ENCODE measurements around the gene RSRC1. TPM values are rescaled to one million over a fixed set of nuclear protein-coding genes. Genes with fewer than 3 reads are reported as not detected.
A peak's percentile ranks its signal among the peaks of the same experiment; 100 is the strongest.
"Not testable (repeated sequence)": the region's sequence is repeated elsewhere in the genome, so short reads cannot be mapped to it uniquely, and the experiment has no call there.

RSRC1 gene, protein sequence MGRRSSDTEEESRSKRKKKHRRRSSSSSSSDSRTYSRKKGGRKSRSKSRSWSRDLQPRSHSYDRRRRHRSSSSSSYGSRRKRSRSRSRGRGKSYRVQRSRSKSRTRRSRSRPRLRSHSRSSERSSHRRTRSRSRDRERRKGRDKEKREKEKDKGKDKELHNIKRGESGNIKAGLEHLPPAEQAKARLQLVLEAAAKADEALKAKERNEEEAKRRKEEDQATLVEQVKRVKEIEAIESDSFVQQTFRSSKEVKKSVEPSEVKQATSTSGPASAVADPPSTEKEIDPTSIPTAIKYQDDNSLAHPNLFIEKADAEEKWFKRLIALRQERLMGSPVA
- total RNA-seq (46.3 and 54.6 TPM in 2 replicates), polyA plus RNA-seq (4.5 and 7.4 TPM in 2 replicates), polyA minus RNA-seq (16.5 and 23.1 TPM in 2 replicates)
- 65.6 TPM for total RNA-seq (2013)

DNA sequence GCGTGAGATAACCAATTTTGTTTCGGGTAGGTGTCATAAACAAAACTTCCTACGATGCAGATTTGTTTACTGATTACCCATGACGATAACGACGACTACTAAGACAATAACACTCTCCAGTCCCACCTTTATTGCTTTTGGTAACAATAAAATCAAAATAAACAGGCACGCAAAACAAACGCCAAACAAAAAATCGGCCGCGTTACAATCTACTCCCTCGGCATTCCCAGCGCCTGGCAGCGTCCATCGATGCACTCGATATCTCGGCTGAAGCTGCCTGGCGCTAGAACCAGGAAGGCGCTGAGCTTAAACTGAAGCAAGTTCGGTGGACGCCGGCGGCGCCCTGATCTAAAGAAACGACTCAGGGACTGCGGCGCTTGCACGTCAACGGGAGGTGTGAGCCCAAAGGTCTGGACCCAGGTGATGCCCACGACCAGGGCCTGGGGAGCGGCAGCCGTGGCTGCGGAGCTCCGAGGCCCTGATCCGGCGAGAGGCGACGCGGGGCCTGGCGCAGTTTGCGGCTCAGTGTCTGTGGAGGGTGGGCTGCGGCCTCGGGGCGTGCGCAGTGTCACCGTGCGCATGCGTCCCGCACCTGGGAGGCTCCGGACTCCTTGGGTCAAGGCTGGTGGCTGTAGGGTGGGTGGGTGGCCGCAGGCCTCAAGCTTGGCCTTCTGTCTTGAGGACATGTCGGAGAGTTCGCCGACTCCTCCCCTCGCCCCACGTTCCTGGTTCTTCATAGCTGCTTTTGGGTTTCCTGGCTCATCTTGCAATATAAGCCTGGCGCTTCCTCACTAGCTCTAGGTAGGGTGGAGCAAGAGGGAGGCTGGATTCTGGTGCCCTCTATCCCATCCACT is at the start of gene RSRC1:
Gene RSRC1, plus strand, starts transcription at position 286 of the 854 bp plus-strand sequence. CDS start 12,016 bp downstream, outside the sequence.
- peaks cover 0 to 25% (median 8%) of the 10 kb centered on the region in 3 donors for H3K9me3 ChIP-seq (ENCODE audit: control extremely low read depth in 1 of 3, control insufficient read depth in 2 of 3, insufficient read depth in 1 of 3, low read length in 2 of 3)
- H3K36me3 ChIP-seq (replicated peaks in 1 of 2; ENCODE audit: control extremely low read depth in 1 of 2, control insufficient read depth in 1 of 2, extremely low read depth in 1 of 2, insufficient read depth in 2 of 2, low read length in 1 of 2), result no peaks in the 10 kb centered on the region
- Mint-ChIP-seq H3K9me3 (ENCODE audit: insufficient read depth) (no peaks in the 10 kb centered on the region), H3K4me3 (peak within 1 kb of the TSS; percentile 87), H3K4me1 (peaks cover 45% of the 10 kb centered on the region), H3K27me3 (peaks cover 35% of the 10 kb centered on the region), H3K27ac (peak within 1 kb of the TSS; percentile 75)
- H3K9ac ChIP-seq (ENCODE audit: low read length), result peak within 1 kb of the TSS; percentile 90
- DNase-seq (peak; percentile 89), ATAC-seq (ENCODE audit: low read depth) (peak; percentile 87)
- H3K79me2 ChIP-seq (ENCODE audit: control insufficient read depth, insufficient read depth, low read length), result peaks cover 54% of the 10 kb centered on the region
- POLR2A ChIA-PET, result interaction anchor here (0.6 to 1.6 kb wide), 2 partner anchors 10 to 532 kb away, joined by 4 to 6 read pairs; no protein-coding TSS in a partner anchor
- H4K20me1 ChIP-seq (ENCODE audit: control insufficient read depth, insufficient read depth, low read length, poor library complexity, severe bottlenecking), result peaks cover 23% of the 10 kb centered on the region
- under 1% methylated on average over 54 of the region's 57 CpGs for whole genome bisulfite sequencing (ENCODE audit: insufficient coverage)
- H3K27ac ChIP-seq (ENCODE audit: low read length in 2 of 2), result peak within 1 kb of the TSS; percentile 68 to 83
- H3K4me1 ChIP-seq (ENCODE audit: control insufficient read depth in 2 of 2, insufficient read depth in 2 of 2, low read length in 2 of 2), result peaks cover 42 to 54% of the 10 kb centered on the region in 2 donors
- H3K4me2 ChIP-seq (replicated peaks; ENCODE audit: low read depth, low read length, poor library complexity, severe bottlenecking), result peak within 1 kb of the TSS; percentile 83
- TF ChIP-seq, protein P1, sequence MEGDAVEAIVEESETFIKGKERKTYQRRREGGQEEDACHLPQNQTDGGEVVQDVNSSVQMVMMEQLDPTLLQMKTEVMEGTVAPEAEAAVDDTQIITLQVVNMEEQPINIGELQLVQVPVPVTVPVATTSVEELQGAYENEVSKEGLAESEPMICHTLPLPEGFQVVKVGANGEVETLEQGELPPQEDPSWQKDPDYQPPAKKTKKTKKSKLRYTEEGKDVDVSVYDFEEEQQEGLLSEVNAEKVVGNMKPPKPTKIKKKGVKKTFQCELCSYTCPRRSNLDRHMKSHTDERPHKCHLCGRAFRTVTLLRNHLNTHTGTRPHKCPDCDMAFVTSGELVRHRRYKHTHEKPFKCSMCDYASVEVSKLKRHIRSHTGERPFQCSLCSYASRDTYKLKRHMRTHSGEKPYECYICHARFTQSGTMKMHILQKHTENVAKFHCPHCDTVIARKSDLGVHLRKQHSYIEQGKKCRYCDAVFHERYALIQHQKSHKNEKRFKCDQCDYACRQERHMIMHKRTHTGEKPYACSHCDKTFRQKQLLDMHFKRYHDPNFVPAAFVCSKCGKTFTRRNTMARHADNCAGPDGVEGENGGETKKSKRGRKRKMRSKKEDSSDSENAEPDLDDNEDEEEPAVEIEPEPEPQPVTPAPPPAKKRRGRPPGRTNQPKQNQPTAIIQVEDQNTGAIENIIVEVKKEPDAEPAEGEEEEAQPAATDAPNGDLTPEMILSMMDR (IDR thresholded peaks at IDR 0.05), result no peak
- TF ChIP-seq EZH2 (IDR thresholded peaks at IDR 0.05; ENCODE audit: borderline replicate concordance, insufficient read depth, low read depth, low read length, poor library complexity, severe bottlenecking), result no peak
- peaks cover 4 to 40% (median 35%) of the 10 kb centered on the region in 4 experiments for H3K27me3 ChIP-seq (replicated peaks in 1 of 4; ENCODE audit: control extremely low read depth in 1 of 4, control insufficient read depth in 3 of 4, insufficient read depth in 4 of 4, low read length in 3 of 4)
- CTCF ChIA-PET, result interaction anchor here (1.1 to 2.0 kb wide), 3 partner anchors 14 to 429 kb away, joined by 3 to 5 read pairs (median 4); no protein-coding TSS in a partner anchor
- intact Hi-C loops (cut with micrococcal nuclease), result loop anchor here (1.0 to 5.0 kb wide), 3 partner anchors 12 to 948 kb away; partner anchors contain the start of genes CCNL1 and MFSD1
- peak within 1 kb of the TSS; percentile 91 for H2AFZ ChIP-seq (ENCODE audit: insufficient read depth, low read depth, low read length, poor library complexity, severe bottlenecking)
- H3K4me3 ChIP-seq (ENCODE audit: control extremely low read depth in 1 of 5, extremely low read depth in 1 of 5, insufficient read depth in 1 of 5, low read depth in 2 of 5, low read length in 4 of 5), result peak within 1 kb of the TSS; percentile 85 to 93 (median 87)

DNA sequence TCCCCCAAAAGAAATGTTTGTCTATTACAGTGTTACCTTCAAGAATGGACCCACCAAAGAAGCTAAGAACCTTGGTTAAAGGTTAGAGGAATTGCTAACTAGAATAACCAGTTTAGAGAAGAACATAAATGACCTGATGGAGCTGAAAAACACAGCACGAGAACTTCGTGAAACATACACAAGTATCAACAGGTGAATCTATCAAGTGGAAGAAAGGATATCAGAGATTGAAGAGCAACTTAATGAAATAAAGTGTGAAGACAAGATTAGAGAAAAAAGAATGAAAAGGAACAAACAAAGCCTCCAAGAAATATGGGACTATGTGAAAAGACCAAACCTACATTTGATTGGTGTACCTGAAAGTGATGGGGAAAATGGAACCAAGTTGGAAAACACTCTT is 44.3 kb upstream of the RSRC1 start:
- H4K20me1 ChIP-seq (ENCODE audit: control insufficient read depth, insufficient read depth, low read length, poor library complexity, severe bottlenecking); H3K27ac Mint-ChIP-seq; H3K4me1 ChIP-seq (ENCODE audit: control insufficient read depth in 2 of 2, insufficient read depth in 2 of 2, low read length in 2 of 2); H3K4me3 ChIP-seq (ENCODE audit: control extremely low read depth in 1 of 5, extremely low read depth in 1 of 5, insufficient read depth in 1 of 5, low read depth in 2 of 5, low read length in 4 of 5); POLR2A ChIA-PET; H3K4me3 Mint-ChIP-seq; H3K9me3 ChIP-seq (ENCODE audit: control extremely low read depth in 1 of 3, control insufficient read depth in 2 of 3, insufficient read depth in 1 of 3, low read length in 2 of 3); ATAC-seq (ENCODE audit: low read depth); H2AFZ ChIP-seq (ENCODE audit: insufficient read depth, low read depth, low read length, poor library complexity, severe bottlenecking); H3K9ac ChIP-seq (ENCODE audit: low read length); H3K4me2 ChIP-seq (replicated peaks; ENCODE audit: low read depth, low read length, poor library complexity, severe bottlenecking); DNase-seq; H3K4me1 Mint-ChIP-seq; H3K27me3 ChIP-seq (replicated peaks in 1 of 4; ENCODE audit: control extremely low read depth in 1 of 4, control insufficient read depth in 3 of 4, insufficient read depth in 4 of 4, low read length in 3 of 4); CTCF ChIA-PET; H3K9me3 Mint-ChIP-seq (ENCODE audit: insufficient read depth); H3K79me2 ChIP-seq (ENCODE audit: control insufficient read depth, insufficient read depth, low read length); intact Hi-C loops (cut with micrococcal nuclease); H3K27ac ChIP-seq (ENCODE audit: low read length in 2 of 2); H3K36me3 ChIP-seq (replicated peaks in 1 of 2; ENCODE audit: control extremely low read depth in 1 of 2, control insufficient read depth in 1 of 2, extremely low read depth in 1 of 2, insufficient read depth in 2 of 2, low read length in 1 of 2): not testable (repeated sequence)
- 90% methylated on average over 2 of the region's 2 CpGs for WGBS (ENCODE audit: insufficient coverage)
- peaks cover 20% of the 10 kb centered on the region for H3K27me3 Mint-ChIP-seq
